Measurements from ENCODE around the gene SKIC8.

SKIC8 gene

GRCh38 chr15:78334845-78335244 lies 35.4 kb upstream of the SKIC8 start:
- no peaks in the 10 kb centered on the region for H3K4me1 ChIP-seq (ENCODE audit: control insufficient read depth, insufficient read depth, low read length)
- H3K27me3 ChIP-seq (ENCODE audit: control insufficient read depth, insufficient read depth, low read length): no peaks in the 10 kb centered on the region
- H3K27ac ChIP-seq (ENCODE audit: low read depth, low read length): no peak overlapping the region
- H3K4me3 ChIP-seq (ENCODE audit: low read length): no peak overlapping the region
- no peak overlapping the region for H3K9ac ChIP-seq (ENCODE audit: low read length)
- H3K36me3 ChIP-seq (ENCODE audit: control insufficient read depth, insufficient read depth, low read length): no peaks in the 10 kb centered on the region

GRCh38 chr15:78329625-78330024 lies 30.2 kb upstream of the SKIC8 start:
- no peaks in the 10 kb centered on the region for H3K27me3 ChIP-seq (ENCODE audit: control insufficient read depth, insufficient read depth, low read length)
- no peaks in the 10 kb centered on the region for H3K36me3 ChIP-seq (ENCODE audit: control insufficient read depth, insufficient read depth, low read length)
- no peak overlapping the region for H3K4me3 ChIP-seq (ENCODE audit: low read length)
- no peaks in the 10 kb centered on the region for H3K4me1 ChIP-seq (ENCODE audit: control insufficient read depth, insufficient read depth, low read length)
- H3K9ac ChIP-seq (ENCODE audit: low read length): no peak overlapping the region
- H3K27ac ChIP-seq (ENCODE audit: low read depth, low read length): no peak overlapping the region

DNA sequence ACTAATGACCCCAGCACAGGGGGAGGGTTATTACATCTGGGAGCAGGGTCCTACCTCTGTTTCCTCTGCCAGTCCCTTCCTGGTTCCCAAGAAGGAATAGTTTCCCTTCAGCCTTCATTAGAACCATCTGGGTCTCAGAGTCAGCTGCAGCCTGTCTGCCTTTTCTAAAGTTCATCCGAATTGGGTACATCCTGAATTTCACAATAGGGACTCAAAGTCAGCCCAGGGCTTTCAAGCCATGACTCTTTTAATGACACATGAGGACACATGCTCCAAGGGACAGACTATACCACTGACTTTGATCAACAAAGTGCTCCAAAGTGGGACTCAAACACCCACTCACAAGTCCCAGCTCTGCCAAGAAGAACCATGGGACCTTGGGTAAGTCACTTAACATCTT lies 28.1 kb upstream of the SKIC8 start:
- no peak overlapping the region for H3K9ac ChIP-seq (ENCODE audit: low read length)
- H3K27me3 ChIP-seq (ENCODE audit: control insufficient read depth, insufficient read depth, low read length): no peaks in the 10 kb centered on the region
- no peak overlapping the region for H3K4me3 ChIP-seq (ENCODE audit: low read length)
- no peaks in the 10 kb centered on the region for H3K4me1 ChIP-seq (ENCODE audit: control insufficient read depth, insufficient read depth, low read length)
- no peak overlapping the region for H3K27ac ChIP-seq (ENCODE audit: low read depth, low read length)
- H3K36me3 ChIP-seq (ENCODE audit: control insufficient read depth, insufficient read depth, low read length): no peaks in the 10 kb centered on the region

DNA sequence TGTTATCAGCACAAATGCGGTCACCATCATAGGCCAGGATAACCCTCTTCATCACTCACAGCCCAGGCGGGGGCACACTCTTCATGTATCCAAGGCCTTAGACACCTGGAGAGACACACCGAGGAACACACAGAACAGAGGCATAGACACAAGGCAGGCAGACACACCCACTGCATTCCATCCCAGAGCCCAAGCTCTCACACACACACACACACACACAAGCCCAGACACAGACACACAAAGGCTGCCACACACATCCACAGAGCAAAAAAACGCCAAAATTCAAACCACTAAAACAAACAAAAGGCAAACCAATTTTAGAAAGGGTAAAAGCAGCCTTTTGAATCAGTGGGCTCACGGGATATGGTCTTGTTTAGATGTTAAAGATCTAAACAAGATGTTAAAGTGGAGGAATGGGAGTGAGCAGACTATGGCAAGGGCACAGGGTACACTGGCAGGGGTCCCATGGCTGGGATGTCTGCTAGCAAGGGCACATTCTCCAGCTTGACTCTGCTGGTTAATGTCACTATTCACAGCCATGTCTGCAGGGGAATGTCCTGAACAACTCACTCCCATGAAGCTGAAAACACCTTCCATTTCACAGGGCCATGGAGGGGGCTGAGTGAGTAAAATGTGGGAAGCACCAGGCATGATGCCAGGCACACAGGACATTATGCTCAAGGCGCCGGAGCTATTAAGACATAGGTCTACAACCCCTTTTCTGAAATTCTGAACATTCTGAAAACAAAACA lies 25.9 kb upstream of the SKIC8 start:
- no peaks in the 10 kb centered on the region for H3K4me1 ChIP-seq (ENCODE audit: control insufficient read depth, insufficient read depth, low read length)
- no peak overlapping the region for H3K27ac ChIP-seq (ENCODE audit: low read depth, low read length)
- no peaks in the 10 kb centered on the region for H3K36me3 ChIP-seq (ENCODE audit: control insufficient read depth, insufficient read depth, low read length)
- H3K9ac ChIP-seq (ENCODE audit: low read length): no peak overlapping the region
- H3K27me3 ChIP-seq (ENCODE audit: control insufficient read depth, insufficient read depth, low read length): no peaks in the 10 kb centered on the region
- H3K4me3 ChIP-seq (ENCODE audit: low read length): no peak overlapping the region

DNA sequence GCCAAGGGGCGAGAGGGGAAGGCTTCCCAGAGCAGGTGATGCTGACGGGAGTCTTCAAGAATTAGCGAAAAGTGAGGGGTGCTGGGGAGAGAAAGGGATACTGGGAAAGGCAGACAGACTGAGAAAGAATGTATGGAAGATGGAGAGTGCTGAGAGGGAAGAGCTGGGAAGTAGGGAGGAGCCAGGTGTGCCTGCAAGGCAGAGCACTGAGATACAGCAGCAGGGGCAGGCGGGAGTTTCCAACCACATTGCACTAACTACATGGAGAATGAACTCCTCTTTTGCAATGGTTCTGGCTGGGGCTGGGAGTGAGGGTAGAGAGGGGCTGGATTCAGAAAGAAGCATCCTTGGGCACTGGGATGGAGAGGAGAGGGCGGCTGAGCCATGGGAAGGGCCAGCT lies 24.7 kb upstream of the SKIC8 start:
- no peak overlapping the region for H3K4me3 ChIP-seq (ENCODE audit: low read length)
- H3K4me1 ChIP-seq (ENCODE audit: control insufficient read depth, insufficient read depth, low read length): no peaks in the 10 kb centered on the region
- H3K9ac ChIP-seq (ENCODE audit: low read length): no peak overlapping the region
- no peaks in the 10 kb centered on the region for H3K27me3 ChIP-seq (ENCODE audit: control insufficient read depth, insufficient read depth, low read length)
- no peaks in the 10 kb centered on the region for H3K36me3 ChIP-seq (ENCODE audit: control insufficient read depth, insufficient read depth, low read length)
- H3K27ac ChIP-seq (ENCODE audit: low read depth, low read length): no peak overlapping the region

DNA sequence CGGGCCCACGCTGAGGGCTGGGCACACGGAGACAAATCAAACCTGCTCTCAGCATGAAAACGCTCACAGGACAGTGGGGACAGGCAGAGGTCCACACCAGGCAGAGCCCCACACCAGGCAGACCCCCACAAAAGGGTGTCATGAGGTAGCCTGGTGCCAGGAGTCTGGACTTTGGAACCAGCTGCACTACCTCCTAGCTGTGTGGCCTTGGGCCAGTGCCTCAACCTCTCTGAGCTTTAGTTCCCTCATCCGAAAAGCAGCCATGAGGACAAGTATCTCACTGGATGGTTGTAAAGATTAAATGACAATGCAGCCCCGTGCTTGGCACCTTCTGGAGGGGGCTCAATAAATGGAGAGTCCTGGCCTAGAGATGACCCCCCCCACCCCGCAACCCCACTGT lies 24.3 kb upstream of the SKIC8 start:
- Histone ChIP-seq H3K4me1 (ENCODE audit: control insufficient read depth, insufficient read depth, low read length) (no peaks in the 10 kb centered on the region), H3K36me3 (ENCODE audit: control insufficient read depth, insufficient read depth, low read length) (no peaks in the 10 kb centered on the region), H3K27me3 (ENCODE audit: control insufficient read depth, insufficient read depth, low read length) (no peaks in the 10 kb centered on the region), H3K27ac (ENCODE audit: low read depth, low read length) (no peak overlapping the region), H3K4me3 (ENCODE audit: low read length) (no peak overlapping the region), H3K9ac (ENCODE audit: low read length) (no peak overlapping the region)

GRCh38 chr15:78322724-78323521 lies 23.5 kb upstream of the SKIC8 start:
- H3K36me3 ChIP-seq (ENCODE audit: control insufficient read depth, insufficient read depth, low read length): no peaks in the 10 kb centered on the region
- no peaks in the 10 kb centered on the region for H3K27me3 ChIP-seq (ENCODE audit: control insufficient read depth, insufficient read depth, low read length)
- no peaks in the 10 kb centered on the region for H3K4me1 ChIP-seq (ENCODE audit: control insufficient read depth, insufficient read depth, low read length)
- H3K4me3 ChIP-seq (ENCODE audit: low read length): no peak overlapping the region
- no peak overlapping the region for H3K27ac ChIP-seq (ENCODE audit: low read depth, low read length)
- no peak overlapping the region for H3K9ac ChIP-seq (ENCODE audit: low read length)

- Histone ChIP-seq H3K9ac (ENCODE audit: low read length) (no peak overlapping the region), H3K4me1 (ENCODE audit: control insufficient read depth, insufficient read depth, low read length) (no peaks in the 10 kb centered on the region), H3K27ac (ENCODE audit: low read depth, low read length) (no peak overlapping the region), H3K4me3 (ENCODE audit: low read length) (no peak overlapping the region), H3K36me3 (ENCODE audit: control insufficient read depth, insufficient read depth, low read length) (no peaks in the 10 kb centered on the region), H3K27me3 (ENCODE audit: control insufficient read depth, insufficient read depth, low read length) (no peaks in the 10 kb centered on the region)
Observed at GRCh38 chr15:78322243-78322642, 22.8 kb upstream of the SKIC8 start.

GRCh38 chr15:78321786-78322185 lies 22.4 kb upstream of the SKIC8 start:
- Histone ChIP-seq H3K27ac (ENCODE audit: low read depth, low read length) (no peak overlapping the region), H3K4me1 (ENCODE audit: control insufficient read depth, insufficient read depth, low read length) (no peaks in the 10 kb centered on the region), H3K36me3 (ENCODE audit: control insufficient read depth, insufficient read depth, low read length) (no peaks in the 10 kb centered on the region), H3K4me3 (ENCODE audit: low read length) (no peak overlapping the region), H3K9ac (ENCODE audit: low read length) (no peak overlapping the region), H3K27me3 (ENCODE audit: control insufficient read depth, insufficient read depth, low read length) (no peaks in the 10 kb centered on the region)

- Histone ChIP-seq H3K4me1 (ENCODE audit: control insufficient read depth, insufficient read depth, low read length) (no peaks in the 10 kb centered on the region), H3K36me3 (ENCODE audit: control insufficient read depth, insufficient read depth, low read length) (no peaks in the 10 kb centered on the region), H3K27ac (ENCODE audit: low read depth, low read length) (no peak overlapping the region), H3K4me3 (ENCODE audit: low read length) (no peak overlapping the region), H3K27me3 (ENCODE audit: control insufficient read depth, insufficient read depth, low read length) (no peaks in the 10 kb centered on the region), H3K9ac (ENCODE audit: low read length) (no peak overlapping the region)
Observed at GRCh38 chr15:78321041-78321570, 21.7 kb upstream of the SKIC8 start.

GRCh38 chr15:78320183-78320582 lies 20.8 kb upstream of the SKIC8 start:
- no peak overlapping the region for H3K9ac ChIP-seq (ENCODE audit: low read length)
- no peaks in the 10 kb centered on the region for H3K4me1 ChIP-seq (ENCODE audit: control insufficient read depth, insufficient read depth, low read length)
- no peak overlapping the region for H3K4me3 ChIP-seq (ENCODE audit: low read length)
- H3K36me3 ChIP-seq (ENCODE audit: control insufficient read depth, insufficient read depth, low read length): no peaks in the 10 kb centered on the region
- H3K27me3 ChIP-seq (ENCODE audit: control insufficient read depth, insufficient read depth, low read length): no peaks in the 10 kb centered on the region
- no peak overlapping the region for H3K27ac ChIP-seq (ENCODE audit: low read depth, low read length)

DNA sequence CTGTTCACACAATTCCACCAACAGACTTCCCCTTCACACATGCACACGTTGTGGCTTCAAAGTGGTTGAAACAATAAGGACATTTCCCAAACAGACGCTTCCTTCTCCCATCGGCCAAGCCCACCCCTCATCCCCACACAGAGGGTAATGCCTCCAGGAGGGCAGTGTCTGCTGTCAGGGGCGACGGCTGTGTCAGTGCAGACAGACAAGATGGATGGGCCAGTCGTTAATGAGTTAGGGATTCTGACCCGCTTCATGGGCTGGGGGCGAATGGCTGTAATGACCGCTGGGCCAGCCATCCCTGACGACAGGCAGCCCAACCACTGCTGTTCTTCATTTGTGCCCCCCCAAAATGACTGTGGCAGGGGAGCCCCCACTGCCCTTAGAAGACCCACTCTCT lies 20.2 kb upstream of the SKIC8 start:
- Histone ChIP-seq H3K27me3 (ENCODE audit: control insufficient read depth, insufficient read depth, low read length) (no peaks in the 10 kb centered on the region), H3K27ac (ENCODE audit: low read depth, low read length) (no peak overlapping the region), H3K36me3 (ENCODE audit: control insufficient read depth, insufficient read depth, low read length) (no peaks in the 10 kb centered on the region), H3K4me1 (ENCODE audit: control insufficient read depth, insufficient read depth, low read length) (no peaks in the 10 kb centered on the region), H3K9ac (ENCODE audit: low read length) (no peak overlapping the region), H3K4me3 (ENCODE audit: low read length) (no peak overlapping the region)
